Measurements from ENCODE around the gene GMDS. TPM values are rescaled to one million over a fixed set of nuclear protein-coding genes. Genes with fewer than 3 reads are reported as not detected.

Gene GMDS
- total RNA-seq, 1 experiment from 2014 or later: 31.1 TPM

- H3K9me3 Mint-ChIP-seq (ENCODE audit: unreplicated experiment): no peaks in the 10 kb centered on the region
- DNase-seq: no peak
- Histone ChIP-seq H3K27me3 (replicated peaks; ENCODE audit: control insufficient read depth, insufficient read depth, low read length) (no peaks in the 10 kb centered on the region), H3K4me1 (no peaks in the 10 kb centered on the region), H3K4me3 (ENCODE audit: low read depth, low read length) (no peak overlapping the region), H3K36me3 (ENCODE audit: control insufficient read depth, insufficient read depth, low read length) (no peaks in the 10 kb centered on the region), H3K9me3 (no peaks in the 10 kb centered on the region)
- no TSS peak for BruUV-seq (replicated peaks)
- ChIA-PET CTCF (no interaction called here), POLR2A (interaction anchor here (0.6 kb wide), 1 partner anchor 15 kb away, joined by 3 read pairs; no protein-coding TSS in a partner anchor)
- TF ChIP-seq, protein P1, sequence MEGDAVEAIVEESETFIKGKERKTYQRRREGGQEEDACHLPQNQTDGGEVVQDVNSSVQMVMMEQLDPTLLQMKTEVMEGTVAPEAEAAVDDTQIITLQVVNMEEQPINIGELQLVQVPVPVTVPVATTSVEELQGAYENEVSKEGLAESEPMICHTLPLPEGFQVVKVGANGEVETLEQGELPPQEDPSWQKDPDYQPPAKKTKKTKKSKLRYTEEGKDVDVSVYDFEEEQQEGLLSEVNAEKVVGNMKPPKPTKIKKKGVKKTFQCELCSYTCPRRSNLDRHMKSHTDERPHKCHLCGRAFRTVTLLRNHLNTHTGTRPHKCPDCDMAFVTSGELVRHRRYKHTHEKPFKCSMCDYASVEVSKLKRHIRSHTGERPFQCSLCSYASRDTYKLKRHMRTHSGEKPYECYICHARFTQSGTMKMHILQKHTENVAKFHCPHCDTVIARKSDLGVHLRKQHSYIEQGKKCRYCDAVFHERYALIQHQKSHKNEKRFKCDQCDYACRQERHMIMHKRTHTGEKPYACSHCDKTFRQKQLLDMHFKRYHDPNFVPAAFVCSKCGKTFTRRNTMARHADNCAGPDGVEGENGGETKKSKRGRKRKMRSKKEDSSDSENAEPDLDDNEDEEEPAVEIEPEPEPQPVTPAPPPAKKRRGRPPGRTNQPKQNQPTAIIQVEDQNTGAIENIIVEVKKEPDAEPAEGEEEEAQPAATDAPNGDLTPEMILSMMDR (IDR thresholded peaks at IDR 0.05; ENCODE audit: insufficient read depth in 1 of 2, low read depth in 1 of 2, low read length in 1 of 2, severe bottlenecking in 1 of 2, unreplicated experiment in 1 of 2): no peak
- H3K36me3 Mint-ChIP-seq (ENCODE audit: insufficient read depth, unreplicated experiment): no peaks in the 10 kb centered on the region
- H3K4me1 Mint-ChIP-seq (ENCODE audit: low read depth, unreplicated experiment): no peaks in the 10 kb centered on the region
- H3K4me3 Mint-ChIP-seq (ENCODE audit: unreplicated experiment): no peak overlapping the region
- H3K27me3 Mint-ChIP-seq (ENCODE audit: insufficient read depth, unreplicated experiment): no peaks in the 10 kb centered on the region
- no peak overlapping the region for H3K27ac Mint-ChIP-seq (ENCODE audit: unreplicated experiment)
- intact Hi-C loops (cut with micrococcal nuclease; ENCODE audit: unreplicated experiment): no loop called here
These were observed 41.1 kb downstream of the GMDS start for GRCh38 chr6:2204272-2204671.

- intact Hi-C loops (cut with micrococcal nuclease; ENCODE audit: unreplicated experiment): no loop called here
- Histone ChIP-seq H3K4me1 (no peaks in the 10 kb centered on the region), H3K36me3 (ENCODE audit: control insufficient read depth, insufficient read depth, low read length) (no peaks in the 10 kb centered on the region), H3K4me3 (ENCODE audit: low read depth, low read length) (no peak overlapping the region), H3K27me3 (replicated peaks; ENCODE audit: control insufficient read depth, insufficient read depth, low read length) (no peaks in the 10 kb centered on the region), H3K9me3 (no peaks in the 10 kb centered on the region)
- no peaks in the 10 kb centered on the region for H3K36me3 Mint-ChIP-seq (ENCODE audit: insufficient read depth, unreplicated experiment)
- no peaks in the 10 kb centered on the region for H3K4me1 Mint-ChIP-seq (ENCODE audit: low read depth, unreplicated experiment)
- TF ChIP-seq, protein P1 (IDR thresholded peaks at IDR 0.05; ENCODE audit: insufficient read depth in 1 of 2, low read depth in 1 of 2, low read length in 1 of 2, severe bottlenecking in 1 of 2, unreplicated experiment in 1 of 2): no peak
- DNase-seq: no peak
- H3K4me3 Mint-ChIP-seq (ENCODE audit: unreplicated experiment): no peak overlapping the region
- BruUV-seq (replicated peaks): no TSS peak
- H3K27me3 Mint-ChIP-seq (ENCODE audit: insufficient read depth, unreplicated experiment): no peaks in the 10 kb centered on the region
- CTCF ChIA-PET: no interaction called here
- POLR2A ChIA-PET: no interaction called here
- no peak overlapping the region for H3K27ac Mint-ChIP-seq (ENCODE audit: unreplicated experiment)
- H3K9me3 Mint-ChIP-seq (ENCODE audit: unreplicated experiment): no peaks in the 10 kb centered on the region
These were observed 42.1 kb downstream of the GMDS start for GRCh38 chr6:2203264-2203663.

GRCh38 chr6:2197984-2198383 is 47.4 kb downstream of the GMDS start:
- no TSS peak for BruUV-seq (replicated peaks)
- no peaks in the 10 kb centered on the region for H3K27me3 Mint-ChIP-seq (ENCODE audit: insufficient read depth, unreplicated experiment)
- POLR2A ChIA-PET: no interaction called here
- Histone ChIP-seq H3K36me3 (ENCODE audit: control insufficient read depth, insufficient read depth, low read length) (no peaks in the 10 kb centered on the region), H3K27me3 (replicated peaks; ENCODE audit: control insufficient read depth, insufficient read depth, low read length) (no peaks in the 10 kb centered on the region), H3K4me1 (no peaks in the 10 kb centered on the region), H3K9me3 (no peaks in the 10 kb centered on the region), H3K4me3 (ENCODE audit: low read depth, low read length) (no peak overlapping the region)
- no peaks in the 10 kb centered on the region for H3K4me1 Mint-ChIP-seq (ENCODE audit: low read depth, unreplicated experiment)
- H3K9me3 Mint-ChIP-seq (ENCODE audit: unreplicated experiment): no peaks in the 10 kb centered on the region
- no peak for DNase-seq
- H3K27ac Mint-ChIP-seq (ENCODE audit: unreplicated experiment): no peak overlapping the region
- no peak overlapping the region for H3K4me3 Mint-ChIP-seq (ENCODE audit: unreplicated experiment)
- intact Hi-C loops (cut with micrococcal nuclease; ENCODE audit: unreplicated experiment): loop anchor here (10.0 kb wide), 1 partner anchor 93 kb away; no protein-coding TSS in a partner anchor
- H3K36me3 Mint-ChIP-seq (ENCODE audit: insufficient read depth, unreplicated experiment): no peaks in the 10 kb centered on the region
- TF ChIP-seq, protein P1 (IDR thresholded peaks at IDR 0.05; ENCODE audit: insufficient read depth in 1 of 2, low read depth in 1 of 2, low read length in 1 of 2, severe bottlenecking in 1 of 2, unreplicated experiment in 1 of 2): no peak
- CTCF ChIA-PET: no interaction called here

Data from Caco-2 (cell line).